Hepatocyte (in vitro differentiated cells): Measurements from ENCODE around the gene ANKRD11. TPM values are rescaled to one million over a fixed set of nuclear protein-coding genes. Genes with fewer than 3 reads are reported as not detected.

Source experiments
- DNase-seq: peaks from one replicate; pipeline ENCODE4 v3.0.0-alpha.2; 2016; ENCODE audit warnings: low spot score
- H2AFZ ChIP-seq: fragments of 200-600 bp; sonication (generic); 2 replicates; pipeline ENCODE4 v1.6.0; 2016; ENCODE audit warnings: antibody characterized with exemption, mild to moderate bottlenecking
- H3K27ac ChIP-seq: fragments of 200-600 bp; sonication (generic); 2 replicates; pipeline ENCODE4 v1.5.1; 2016; ENCODE audit warnings: mild to moderate bottlenecking
- H3K27me3 ChIP-seq: fragments of 200-600 bp; sonication (generic); 2 replicates; pipeline ENCODE4 v1.6.1; 2016
- H3K36me3 ChIP-seq: fragments of 200-600 bp; sonication (generic); replicated peaks from 2 replicates; pipeline ENCODE4 v1.5.1; 2016; ENCODE audit warnings: low read depth; ENCODE audit not compliant: insufficient read depth
- H3K4me1 ChIP-seq: fragments of 200-600 bp; sonication (generic); 2 replicates; pipeline ENCODE4 v1.5.1; 2016; ENCODE audit warnings: mild to moderate bottlenecking, moderate library complexity; ENCODE audit not compliant: insufficient read depth
- H3K4me2 ChIP-seq: fragments of 200-600 bp; sonication (generic); 2 replicates; pipeline ENCODE4 v1.6.0; 2016
- H3K4me3 ChIP-seq: fragments of 200-600 bp; sonication (generic); 2 replicates; pipeline ENCODE4 v1.5.1; 2016; ENCODE audit warnings: mild to moderate bottlenecking
- H3K79me2 ChIP-seq: fragments of 200-600 bp; sonication (generic); 2 replicates; pipeline ENCODE4 v1.6.0; 2017; ENCODE audit warnings: mild to moderate bottlenecking
- H3K9me2 ChIP-seq: fragments of 200-600 bp; sonication (generic); replicated peaks from 2 replicates; pipeline ENCODE4 v1.6.0; 2017; ENCODE audit warnings: mild to moderate bottlenecking; ENCODE audit not compliant: insufficient read depth
- H3K9me3 ChIP-seq: fragments of 200-600 bp; sonication (generic); 2 replicates; pipeline ENCODE4 v1.5.1; 2016; ENCODE audit warnings: low read depth, mild to moderate bottlenecking
- H4K20me1 ChIP-seq: fragments of 200-600 bp; sonication (generic); 2 replicates; pipeline ENCODE4 v1.6.0; 2016; ENCODE audit warnings: mild to moderate bottlenecking; ENCODE audit not compliant: insufficient read depth, poor library complexity, severe bottlenecking
- CTCF ChIP-seq: fragments of 200-600 bp; sonication (generic); IDR thresholded peaks from 2 replicates; pipeline ENCODE4 v1.5.1; 2016; ENCODE audit warnings: antibody characterized with exemption, mild to moderate bottlenecking; ENCODE audit not compliant: poor library complexity
- EZH2 ChIP-seq: fragments of 200-600 bp; sonication (generic); IDR thresholded peaks from 2 replicates; pipeline ENCODE4 v1.6.1; 2016; ENCODE audit warnings: antibody characterized with exemption, mild to moderate bottlenecking, borderline replicate concordance
- EZH2phosphoT487 ChIP-seq: fragments of 200-600 bp; sonication (generic); IDR thresholded peaks from one replicate; pipeline ENCODE4 v1.6.1; 2018; ENCODE audit warnings: antibody characterized with exemption, mild to moderate bottlenecking, low read depth, moderate library complexity; ENCODE audit not compliant: unreplicated experiment, severe bottlenecking
- WGBS: methylation state at CpG from one replicate; pipeline ENCODE4 v1.1.6; 2016; ENCODE audit warnings: low lambda C conversion rate; ENCODE audit errors: missing lambda C conversion rate; 5-methylcytosine and 5-hydroxymethylcytosine counted together
- polyA plus RNA-seq: library from polyadenylated mRNA; unstranded; fragments of >200 nt; fragmentation: Nextera tagmentation; extraction: Ambion mirVana; gene quantifications from 2 replicates; pipeline ENCODE4 v1.2.1, GENCODE V29; 2016
- total RNA-seq: library from RNA; depleted of rRNA; stranded (reverse); fragments of >200 nt; gene quantifications from 2 replicates; pipeline ENCODE4 v1.2.3, GENCODE V29; 2014

ANKRD11 gene
- total and polyA plus RNA-seq, 2 experiments from 2014 or later = 48.7 to 130 TPM

- Histone ChIP-seq H3K9me3 (no peaks in the 10 kb centered on the region), H3K79me2 (peaks cover 84% of the 10 kb centered on the region), H2AFZ (no peak overlapping the region), H3K9me2 (no peaks in the 10 kb centered on the region), H4K20me1 (peaks cover 74% of the 10 kb centered on the region), H3K4me1 (no peaks in the 10 kb centered on the region), H3K27ac (no peak overlapping the region), H3K36me3 (no peaks in the 10 kb centered on the region), H3K4me2 (no peak overlapping the region), H3K27me3 (no peaks in the 10 kb centered on the region), H3K4me3 (no peak overlapping the region)
- TF ChIP-seq CTCF (no peak), EZH2 (no peak), EZH2phosphoT487 (no peak)
- no peak for DNase-seq
- 91% methylated on average over 38 of the region's 43 CpGs for WGBS
Observed at GRCh38 chr16:89304941-89305705, 185.2 kb downstream of the ANKRD11 start.

GRCh38 chr16:89304181-89304851 lies 186.0 kb downstream of the ANKRD11 start:
- WGBS = 98% methylated on average over 16 of the region's 16 CpGs
- H4K20me1 ChIP-seq = peaks cover 66% of the 10 kb centered on the region

GRCh38 chr16:89303617-89304016 lies 186.7 kb downstream of the ANKRD11 start:
- 98% methylated on average over 8 of the region's 8 CpGs for WGBS
- no peaks in the 10 kb centered on the region for H3K27me3 ChIP-seq
- H3K4me1 ChIP-seq = no peaks in the 10 kb centered on the region
- no peak overlapping the region for H2AFZ ChIP-seq
- H3K4me2 ChIP-seq = no peak overlapping the region
- H3K27ac ChIP-seq = no peak overlapping the region
- peaks cover 65% of the 10 kb centered on the region for H4K20me1 ChIP-seq
- no peaks in the 10 kb centered on the region for H3K9me3 ChIP-seq
- H3K4me3 ChIP-seq = no peak overlapping the region
- TF ChIP-seq EZH2 (no peak), EZH2phosphoT487 (no peak), CTCF (no peak)
- no peak for DNase-seq
- no peaks in the 10 kb centered on the region for H3K36me3 ChIP-seq
- no peaks in the 10 kb centered on the region for H3K9me2 ChIP-seq
- H3K79me2 ChIP-seq = peaks cover 74% of the 10 kb centered on the region

More at GRCh38 chr16:89304181-89304851, 186.0 kb downstream of the ANKRD11 start:
- no peaks in the 10 kb centered on the region for H3K9me3 ChIP-seq
- no peak for TF ChIP-seq EZH2phosphoT487
- TF ChIP-seq CTCF = no peak
- no peak for TF ChIP-seq EZH2
- H3K79me2 ChIP-seq = peaks cover 76% of the 10 kb centered on the region
- H3K4me2 ChIP-seq = no peak overlapping the region
- no peaks in the 10 kb centered on the region for H3K27me3 ChIP-seq
- no peak overlapping the region for H3K4me3 ChIP-seq
- no peak overlapping the region for H3K27ac ChIP-seq
- no peaks in the 10 kb centered on the region for H3K36me3 ChIP-seq
- H3K9me2 ChIP-seq = no peaks in the 10 kb centered on the region
- no peak overlapping the region for H2AFZ ChIP-seq
- no peaks in the 10 kb centered on the region for H3K4me1 ChIP-seq
- DNase-seq = no peak
